HepG2 (cell line): ENCODE measurements around the gene NSFL1C. TPM values are rescaled to one million over a fixed set of nuclear protein-coding genes. Genes with fewer than 3 reads are reported as not detected.

Experiments
- AKAP8 ChIP-seq: sonication (generic); formaldehyde crosslinking; IDR thresholded peaks from 2 replicates; pipeline ENCODE4 v1.5.1; 2020; ENCODE audit warnings: mild to moderate bottlenecking, missing genetic modification reagents
- BCL6 ChIP-seq: IDR thresholded peaks from 2 replicates; pipeline ENCODE4 v1.6.1; 2016; ENCODE audit warnings: missing genetic modification reagents, missing compliant biosample characterization
- CENPT ChIP-seq: sonication (generic); formaldehyde crosslinking; IDR thresholded peaks from 2 replicates; pipeline ENCODE4 v1.8.0; 2022; ENCODE audit warnings: low read depth, mild to moderate bottlenecking, moderate library complexity, missing genetic modification reagents
- GZF1 ChIP-seq: sonication (generic); formaldehyde crosslinking; IDR thresholded peaks from 2 replicates; pipeline ENCODE4 v1.5.1; 2020; ENCODE audit warnings: mild to moderate bottlenecking, missing genetic modification reagents
- HDAC6 ChIP-seq: fragments of 200-600 bp; sonication (generic); IDR thresholded peaks from 2 replicates; pipeline ENCODE4 v1.7.0; 2017; ENCODE audit warnings: mild to moderate bottlenecking, antibody characterized with exemption, low read length, low read depth
- NR2F2 ChIP-seq: IDR thresholded peaks from 2 replicates; pipeline ENCODE4 v1.6.1; 2012; ENCODE audit warnings: low read depth, inconsistent platforms, borderline replicate concordance
- RAD51 ChIP-seq: fragments of 450-650 bp; IDR thresholded peaks from 2 replicates; pipeline ENCODE4 v1.6.1; 2016; ENCODE audit warnings: borderline replicate concordance
- SATB2 ChIP-seq: sonication (generic); formaldehyde crosslinking; IDR thresholded peaks from 2 replicates; pipeline ENCODE4 v1.5.0; 2020; ENCODE audit warnings: missing genetic modification reagents
- SMAD1 ChIP-seq: sonication (generic); formaldehyde crosslinking; IDR thresholded peaks from 2 replicates; pipeline ENCODE4 v1.4.0; 2020; ENCODE audit warnings: missing genetic modification reagents, low read depth, mild to moderate bottlenecking, borderline replicate concordance
- SP4 ChIP-seq: sonication (generic); formaldehyde crosslinking; IDR thresholded peaks from 2 replicates; pipeline ENCODE4 v1.8.1; 2023; ENCODE audit warnings: mild to moderate bottlenecking, missing genetic modification reagents
- SYNCRIP ChIP-seq: fragments of 200-400 bp; formaldehyde crosslinking; IDR thresholded peaks from 2 replicates; pipeline ENCODE4 v1.6.1; 2018; ENCODE audit warnings: mild to moderate bottlenecking, low read depth, low read length; ENCODE audit not compliant: insufficient read depth
- ZBTB34 ChIP-seq: sonication (generic); formaldehyde crosslinking; IDR thresholded peaks from 2 replicates; pipeline ENCODE4 v1.8.0; 2022; ENCODE audit warnings: mild to moderate bottlenecking, missing genetic modification reagents
- ZBTB7A ChIP-seq: sonication (generic); formaldehyde crosslinking; IDR thresholded peaks from 2 replicates; pipeline ENCODE4 v1.8.0; 2022; ENCODE audit warnings: mild to moderate bottlenecking, missing genetic modification reagents
- ZNF224 ChIP-seq: sonication (generic); formaldehyde crosslinking; IDR thresholded peaks from 2 replicates; pipeline ENCODE4 v1.5.0; 2020; ENCODE audit warnings: mild to moderate bottlenecking, missing genetic modification reagents
- ZNF24 ChIP-seq: fragments of 450-650 bp; IDR thresholded peaks from 2 replicates; pipeline ENCODE4 v1.6.1; 2017; ENCODE audit warnings: antibody characterized with exemption, mild to moderate bottlenecking
- ZNF446 ChIP-seq: sonication (generic); formaldehyde crosslinking; IDR thresholded peaks from 2 replicates; pipeline ENCODE4 v1.5.0; 2020; ENCODE audit warnings: mild to moderate bottlenecking, missing genetic modification reagents
- ZNF572 ChIP-seq: sonication (generic); formaldehyde crosslinking; IDR thresholded peaks from 2 replicates; pipeline ENCODE4 v1.5.1; 2020; ENCODE audit warnings: mild to moderate bottlenecking, missing genetic modification reagents
- ZNF782 ChIP-seq: sonication (generic); formaldehyde crosslinking; IDR thresholded peaks from 2 replicates; pipeline ENCODE4 v1.4.0; 2020; ENCODE audit warnings: missing genetic modification reagents, mild to moderate bottlenecking, borderline replicate concordance
- polyA plus RNA-seq, 8 experiments: library from polyadenylated mRNA; depleted of rRNA in 3 of 8; stranded (reverse) in 7 of 8; unstranded in 1 of 8; fragments of >200 nt; fragmentation: Illumina TruSeq in 4 of 8; extraction: Trizol in 4 of 8; gene quantifications; 2 replicates each; pipeline versions ENCODE4 v1.2.1 to v1.2.3, GENCODE V29; 2011 to 2016; ENCODE audit warnings: low read depth in 4 of 8, missing spikeins in 1 of 8, mixed read lengths in 1 of 8; ENCODE audit not compliant: insufficient read depth in 1 of 8
- total RNA-seq, 5 experiments: library from RNA; depleted of rRNA; stranded (reverse); fragments of >200 nt; fragmentation: Illumina TruSeq; extraction: Trizol; gene quantifications; 2 replicates each; pipeline ENCODE4 v1.2.3, GENCODE V29; 2016; ENCODE audit warnings: low read depth in 1 of 5
- TF ChIP-seq, protein P1 (sequence below): sonication (generic); formaldehyde crosslinking; IDR thresholded peaks from 2 replicates; pipeline ENCODE4 v1.5.0; 2020; ENCODE audit warnings: missing genetic modification reagents, mild to moderate bottlenecking, borderline replicate concordance
- TF ChIP-seq, protein P2 (sequence below): sonication (generic); formaldehyde crosslinking; IDR thresholded peaks from 2 replicates; pipeline ENCODE4 v1.4.0; 2020; ENCODE audit warnings: mild to moderate bottlenecking, missing genetic modification reagents
- TF ChIP-seq, protein P3 (sequence below): sonication (generic); formaldehyde crosslinking; IDR thresholded peaks from 2 replicates; pipeline ENCODE4 v1.4.0; 2020; ENCODE audit warnings: missing genetic modification reagents, borderline replicate concordance

Gene NSFL1C
- total and polyA plus RNA-seq, 2 of the 13 experiments (the other 11 are each of a cell fraction or from before 2014, with no cell fraction given) = 22.9 to 62.7 TPM

DNA sequence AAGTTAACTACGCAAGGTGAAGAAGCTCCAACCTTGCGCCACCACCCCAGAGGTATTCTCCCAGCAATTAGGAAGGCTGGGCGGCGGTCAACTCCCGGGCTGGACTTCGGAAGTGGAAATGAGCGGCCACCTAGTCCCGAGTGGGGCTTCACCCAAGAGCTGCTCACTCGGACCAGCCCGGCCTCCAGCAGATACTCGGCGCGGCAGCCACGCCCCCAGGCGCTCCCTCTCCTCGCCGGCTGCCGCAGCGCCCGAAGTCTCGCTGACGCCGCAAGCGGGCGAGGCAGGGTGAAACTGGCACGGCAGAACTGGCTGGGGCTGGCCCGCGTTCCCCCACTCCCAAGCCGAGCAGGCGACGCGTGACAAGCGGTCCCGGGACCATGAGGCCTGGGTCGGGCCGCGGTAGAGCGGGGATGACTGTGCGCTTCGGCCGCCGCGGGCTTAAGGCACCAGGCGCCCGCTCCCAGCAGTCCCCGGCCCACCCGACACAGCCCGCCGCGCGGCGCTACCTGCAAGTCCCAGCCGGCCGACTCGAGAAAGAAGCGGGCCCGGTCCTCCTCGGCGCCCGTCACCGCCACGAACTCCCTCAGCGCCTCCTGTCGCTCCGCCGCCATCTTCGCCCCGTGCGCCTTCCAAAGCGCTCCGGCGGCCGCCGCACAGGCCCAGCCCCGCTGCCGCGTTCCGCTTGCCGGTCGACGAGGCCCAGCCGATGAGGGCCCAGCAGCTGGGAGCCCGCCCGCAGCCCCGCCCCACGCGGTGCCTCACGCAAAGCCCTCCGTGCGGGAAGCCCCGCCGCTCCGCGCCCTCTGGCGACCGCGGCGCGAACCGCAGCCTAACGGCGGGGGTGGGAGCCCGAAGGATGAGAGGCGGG lies at the start of gene NSFL1C (continued):
- TF ChIP-seq ZNF782 (CRISPR knock-in tag) (peak; percentile 98), ZBTB34 (CRISPR knock-in tag) (no peak), ZNF446 (CRISPR knock-in tag) (peak; percentile 90), NR2F2 (peak; percentile 20; the same call in 1 of the 2 replicates), AKAP8 (peak; percentile 97), ZNF24 (peak; percentile 88), GZF1 (CRISPR knock-in tag) (0 out of 2 replicates have a peak, but pooled peaks have one; percentile 42), ZNF224 (CRISPR knock-in tag) (peak; percentile 80; the same call in 1 of the 2 replicates), SATB2 (CRISPR knock-in tag) (peak; percentile 95), CENPT (peak; percentile 97), HDAC6 (no peak), SMAD1 (CRISPR knock-in tag) (peak; percentile 96; the same call in 1 of the 2 replicates), ZBTB7A (peak; percentile 85), ZNF572 (CRISPR knock-in tag) (peak; percentile 93), SP4 (CRISPR knock-in tag) (peak; percentile 98), RAD51 (no peak), BCL6 (CRISPR knock-in tag) (peak; percentile 54; the same call in 1 of the 2 replicates), SYNCRIP (no peak)
- TF ChIP-seq, protein P1, sequence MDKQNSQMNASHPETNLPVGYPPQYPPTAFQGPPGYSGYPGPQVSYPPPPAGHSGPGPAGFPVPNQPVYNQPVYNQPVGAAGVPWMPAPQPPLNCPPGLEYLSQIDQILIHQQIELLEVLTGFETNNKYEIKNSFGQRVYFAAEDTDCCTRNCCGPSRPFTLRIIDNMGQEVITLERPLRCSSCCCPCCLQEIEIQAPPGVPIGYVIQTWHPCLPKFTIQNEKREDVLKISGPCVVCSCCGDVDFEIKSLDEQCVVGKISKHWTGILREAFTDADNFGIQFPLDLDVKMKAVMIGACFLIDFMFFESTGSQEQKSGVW (CRISPR knock-in tag) = no peak
- TF ChIP-seq, protein P2, sequence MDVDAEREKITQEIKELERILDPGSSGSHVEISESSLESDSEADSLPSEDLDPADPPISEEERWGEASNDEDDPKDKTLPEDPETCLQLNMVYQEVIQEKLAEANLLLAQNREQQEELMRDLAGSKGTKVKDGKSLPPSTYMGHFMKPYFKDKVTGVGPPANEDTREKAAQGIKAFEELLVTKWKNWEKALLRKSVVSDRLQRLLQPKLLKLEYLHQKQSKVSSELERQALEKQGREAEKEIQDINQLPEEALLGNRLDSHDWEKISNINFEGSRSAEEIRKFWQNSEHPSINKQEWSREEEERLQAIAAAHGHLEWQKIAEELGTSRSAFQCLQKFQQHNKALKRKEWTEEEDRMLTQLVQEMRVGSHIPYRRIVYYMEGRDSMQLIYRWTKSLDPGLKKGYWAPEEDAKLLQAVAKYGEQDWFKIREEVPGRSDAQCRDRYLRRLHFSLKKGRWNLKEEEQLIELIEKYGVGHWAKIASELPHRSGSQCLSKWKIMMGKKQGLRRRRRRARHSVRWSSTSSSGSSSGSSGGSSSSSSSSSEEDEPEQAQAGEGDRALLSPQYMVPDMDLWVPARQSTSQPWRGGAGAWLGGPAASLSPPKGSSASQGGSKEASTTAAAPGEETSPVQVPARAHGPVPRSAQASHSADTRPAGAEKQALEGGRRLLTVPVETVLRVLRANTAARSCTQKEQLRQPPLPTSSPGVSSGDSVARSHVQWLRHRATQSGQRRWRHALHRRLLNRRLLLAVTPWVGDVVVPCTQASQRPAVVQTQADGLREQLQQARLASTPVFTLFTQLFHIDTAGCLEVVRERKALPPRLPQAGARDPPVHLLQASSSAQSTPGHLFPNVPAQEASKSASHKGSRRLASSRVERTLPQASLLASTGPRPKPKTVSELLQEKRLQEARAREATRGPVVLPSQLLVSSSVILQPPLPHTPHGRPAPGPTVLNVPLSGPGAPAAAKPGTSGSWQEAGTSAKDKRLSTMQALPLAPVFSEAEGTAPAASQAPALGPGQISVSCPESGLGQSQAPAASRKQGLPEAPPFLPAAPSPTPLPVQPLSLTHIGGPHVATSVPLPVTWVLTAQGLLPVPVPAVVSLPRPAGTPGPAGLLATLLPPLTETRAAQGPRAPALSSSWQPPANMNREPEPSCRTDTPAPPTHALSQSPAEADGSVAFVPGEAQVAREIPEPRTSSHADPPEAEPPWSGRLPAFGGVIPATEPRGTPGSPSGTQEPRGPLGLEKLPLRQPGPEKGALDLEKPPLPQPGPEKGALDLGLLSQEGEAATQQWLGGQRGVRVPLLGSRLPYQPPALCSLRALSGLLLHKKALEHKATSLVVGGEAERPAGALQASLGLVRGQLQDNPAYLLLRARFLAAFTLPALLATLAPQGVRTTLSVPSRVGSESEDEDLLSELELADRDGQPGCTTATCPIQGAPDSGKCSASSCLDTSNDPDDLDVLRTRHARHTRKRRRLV (CRISPR knock-in tag) = no peak; the same call in 1 of the 2 replicates
- TF ChIP-seq, protein P3, sequence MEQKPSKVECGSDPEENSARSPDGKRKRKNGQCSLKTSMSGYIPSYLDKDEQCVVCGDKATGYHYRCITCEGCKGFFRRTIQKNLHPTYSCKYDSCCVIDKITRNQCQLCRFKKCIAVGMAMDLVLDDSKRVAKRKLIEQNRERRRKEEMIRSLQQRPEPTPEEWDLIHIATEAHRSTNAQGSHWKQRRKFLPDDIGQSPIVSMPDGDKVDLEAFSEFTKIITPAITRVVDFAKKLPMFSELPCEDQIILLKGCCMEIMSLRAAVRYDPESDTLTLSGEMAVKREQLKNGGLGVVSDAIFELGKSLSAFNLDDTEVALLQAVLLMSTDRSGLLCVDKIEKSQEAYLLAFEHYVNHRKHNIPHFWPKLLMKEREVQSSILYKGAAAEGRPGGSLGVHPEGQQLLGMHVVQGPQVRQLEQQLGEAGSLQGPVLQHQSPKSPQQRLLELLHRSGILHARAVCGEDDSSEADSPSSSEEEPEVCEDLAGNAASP (CRISPR knock-in tag) = peak; percentile 90
